Stimulated activated CD4-positive, alpha-beta T cell treated with anti-CD3 and anti-CD28 coated beads, TNF-alpha, amount 100 ng/mL, for 24 hours (primary cell): ENCODE measurements around the gene BMI1.
"Not testable (repeated sequence)": the region's sequence is repeated elsewhere in the genome, so short reads cannot be mapped to it uniquely, and the experiment has no call there.

Source experiments
- DNase-seq, 3 experiments: peaks; one replicate each; pipeline ENCODE4 v3.0.0-alpha.2; 2020; ENCODE audit warnings: low read depth in 3 of 3

The BMI1 gene

DNA sequence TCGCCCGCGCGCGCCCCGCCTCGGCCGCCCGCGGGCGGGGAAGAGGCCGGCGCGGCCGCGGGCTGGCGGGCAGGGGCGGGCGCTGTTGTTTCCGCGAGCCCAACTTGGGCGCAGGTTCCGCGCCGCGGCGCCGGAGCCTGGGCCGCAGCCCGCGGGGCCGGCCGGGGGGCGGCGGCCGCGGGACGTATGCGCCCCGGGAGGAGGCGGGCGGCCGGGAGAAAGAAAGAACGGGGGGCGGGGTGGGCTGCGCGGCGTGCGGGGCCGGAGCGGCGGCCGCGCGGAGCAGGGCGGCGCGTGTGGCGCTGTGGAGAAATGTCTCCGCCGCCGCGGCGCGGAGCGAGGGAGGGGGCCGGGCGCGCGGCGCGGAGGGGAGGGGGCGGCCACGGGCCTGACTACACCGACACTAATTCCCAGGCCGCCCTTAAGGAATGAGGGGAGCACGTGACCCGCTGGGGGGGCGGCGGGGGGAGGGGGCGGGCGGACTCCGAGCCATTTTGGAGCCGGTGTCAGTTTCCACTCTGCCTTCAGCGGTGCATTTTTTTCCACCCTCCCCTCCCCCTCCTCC lies at the start of gene BMI1:
Gene BMI1, plus strand, starts transcription at position 509 of the 565 bp plus-strand sequence. CDS start 5,351 bp downstream, outside the sequence.
- DNase-seq = peak in 2 of 3 experiments; percentile 55 to 64

DNA sequence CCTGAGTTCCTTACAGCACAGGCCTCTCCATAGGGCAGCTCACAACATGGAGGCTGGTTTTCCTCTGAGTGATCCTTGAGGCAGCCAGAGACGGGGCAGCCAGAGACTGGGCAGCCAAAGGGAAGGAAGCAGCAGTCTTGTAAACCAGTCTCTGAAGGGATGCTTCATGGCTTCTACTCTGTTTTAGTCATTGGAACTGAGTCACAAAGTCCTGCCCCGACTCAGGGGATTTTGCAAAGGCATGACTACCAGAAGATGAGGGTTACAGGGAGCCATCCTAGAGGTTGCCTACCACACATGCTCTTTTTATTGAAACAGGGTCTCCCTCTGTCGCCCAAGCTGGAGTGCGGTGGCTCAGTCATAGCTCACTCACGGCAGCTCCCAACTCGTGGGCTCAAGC lies 49.1 kb upstream of the BMI1 start:
- DNase-seq = no peak

DNA sequence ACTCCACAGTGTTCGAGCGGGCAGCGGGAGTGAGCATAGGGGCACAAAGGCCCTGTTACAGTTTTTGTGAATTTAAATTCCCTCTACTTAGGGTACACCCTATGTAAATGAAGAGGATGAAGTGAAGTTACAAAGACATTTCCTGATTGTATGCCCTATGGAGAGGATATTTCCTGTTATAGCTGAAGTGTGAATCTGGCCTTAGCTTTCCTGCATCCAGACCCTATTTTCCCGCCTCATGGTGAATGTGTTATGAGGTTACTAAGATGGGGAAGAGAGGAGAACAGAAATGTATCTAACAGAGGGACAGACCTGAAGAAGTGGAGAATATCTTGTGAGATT lies 42.5 kb upstream of the BMI1 start:
- DNase-seq = no peak

DNA sequence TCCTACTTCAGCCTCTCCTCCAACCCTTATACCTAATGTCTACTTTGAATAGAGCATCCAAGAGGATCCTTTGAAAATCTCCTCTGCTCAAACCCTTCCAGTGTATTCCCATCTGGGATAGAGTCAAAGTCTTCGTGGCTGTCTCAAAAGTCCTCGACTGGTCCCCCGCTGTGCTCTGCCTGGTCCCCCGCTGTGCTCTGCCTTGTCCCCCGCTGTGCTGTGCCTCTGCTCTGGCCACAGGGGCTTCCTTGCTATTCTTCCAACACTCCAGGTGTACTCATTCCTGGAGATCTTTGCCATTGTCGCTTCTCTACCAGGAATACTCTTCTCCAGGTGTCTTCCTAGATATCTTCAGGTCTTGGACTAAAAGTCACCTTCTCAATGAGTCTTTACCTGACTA lies 40.8 kb upstream of the BMI1 start:
- DNase-seq = no peak

DNA sequence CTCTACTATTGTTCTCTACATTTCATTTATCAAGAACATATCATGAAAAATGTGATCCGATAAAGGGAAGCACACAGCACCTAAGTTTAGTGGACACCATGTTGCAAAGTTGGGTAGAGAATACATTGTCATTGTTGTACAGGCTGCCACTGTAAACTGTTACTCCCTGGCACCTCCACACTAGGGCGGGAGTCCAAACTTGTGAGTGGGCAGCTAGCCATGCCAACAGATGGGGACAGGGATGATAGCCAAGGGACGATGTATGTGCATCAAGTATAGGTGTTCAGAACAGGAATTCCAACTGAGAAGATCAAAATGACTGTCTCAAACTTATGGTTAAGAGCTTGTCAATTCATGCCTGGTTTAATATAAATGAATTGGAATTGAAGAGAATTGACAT lies 35.8 kb upstream of the BMI1 start:
- DNase-seq = no peak

DNA sequence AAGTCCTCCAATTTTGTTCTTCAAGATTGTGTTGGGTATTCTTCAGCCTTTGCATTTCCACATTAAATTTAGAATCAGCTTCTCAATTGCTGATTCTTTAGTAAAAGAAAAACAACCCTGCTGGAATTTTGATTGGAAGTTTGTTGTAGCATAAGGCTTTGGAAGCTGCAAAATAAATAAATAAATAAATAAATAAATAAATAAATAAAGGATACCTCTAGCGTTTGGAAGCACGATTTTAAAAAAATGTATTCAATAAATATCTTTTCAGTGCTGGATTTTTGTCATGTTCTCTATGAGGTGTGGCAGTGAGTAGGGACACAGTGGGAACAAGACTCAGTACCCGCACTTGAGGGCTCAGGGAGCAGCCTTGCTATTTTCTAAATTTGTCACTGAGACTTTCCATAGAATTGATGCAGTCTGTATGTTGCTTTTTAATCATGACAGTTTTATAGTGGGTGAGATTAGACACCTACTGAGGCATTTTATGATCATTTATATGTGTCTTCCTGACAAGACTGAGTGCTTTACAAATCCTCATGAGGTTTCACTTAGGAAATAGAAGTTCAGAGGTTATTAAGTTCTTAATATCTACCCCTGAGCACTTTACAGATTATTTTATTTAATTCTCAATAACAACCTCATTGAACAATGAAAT lies 27.0 kb upstream of the BMI1 start:
- no peak for DNase-seq

DNA sequence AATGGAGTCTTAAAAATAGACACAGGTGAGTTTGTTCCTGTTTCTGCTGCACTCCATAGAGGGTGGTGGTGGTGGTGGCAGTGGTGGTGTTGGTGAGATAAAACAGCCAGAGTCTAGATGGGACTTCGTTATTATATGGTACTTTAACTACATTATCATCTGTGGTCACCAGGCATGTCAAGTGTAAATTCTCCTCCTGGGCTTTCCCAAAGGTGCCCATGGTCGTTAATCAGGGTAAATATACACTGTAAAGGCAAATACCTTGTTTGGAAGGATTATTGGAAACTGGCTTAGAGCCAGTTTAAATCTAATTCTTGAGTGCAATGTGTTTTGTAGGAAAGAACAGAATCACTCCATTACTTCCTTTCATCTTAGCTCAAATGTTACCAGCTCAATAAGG lies 26.2 kb upstream of the BMI1 start:
- no peak for DNase-seq

DNA sequence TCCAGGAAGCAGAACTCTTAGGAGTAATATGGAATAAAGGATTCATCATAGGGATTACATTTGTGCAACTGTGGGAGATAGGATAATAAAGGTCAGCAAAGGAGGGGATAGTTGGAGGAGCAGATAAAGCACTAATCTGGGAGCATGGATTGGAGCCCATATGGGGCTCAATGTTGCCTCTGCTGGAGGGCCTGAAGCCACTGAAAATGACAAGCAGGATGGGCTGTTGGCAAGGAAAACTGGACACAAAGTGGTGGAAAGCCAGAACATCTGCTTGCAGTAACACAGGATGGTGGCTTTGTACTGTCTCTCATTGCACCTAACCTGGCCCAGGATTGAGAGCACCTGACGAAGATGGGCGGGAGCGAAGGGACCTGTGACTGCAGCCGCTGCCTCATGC lies 19.7 kb upstream of the BMI1 start:
- no peak for DNase-seq

DNA sequence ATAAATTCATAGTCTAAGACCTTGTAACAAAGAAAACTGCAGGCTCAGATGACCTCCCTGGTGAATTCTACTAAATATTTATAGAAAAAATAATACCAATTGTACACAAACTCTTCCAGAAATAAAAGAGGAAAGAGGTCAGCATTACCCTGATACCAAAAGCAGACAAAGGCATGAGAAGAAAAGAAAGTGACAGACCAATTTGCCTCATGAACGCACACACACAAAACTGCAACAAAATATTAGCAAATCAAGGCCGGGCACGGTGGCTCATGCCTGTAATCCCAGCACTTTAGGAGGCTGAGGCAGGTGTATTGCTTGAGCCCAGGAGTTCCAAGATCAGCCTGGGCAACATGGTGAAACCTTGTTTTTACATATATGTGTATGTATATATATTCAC lies 17.4 kb upstream of the BMI1 start:
- DNase-seq = no peak

DNA sequence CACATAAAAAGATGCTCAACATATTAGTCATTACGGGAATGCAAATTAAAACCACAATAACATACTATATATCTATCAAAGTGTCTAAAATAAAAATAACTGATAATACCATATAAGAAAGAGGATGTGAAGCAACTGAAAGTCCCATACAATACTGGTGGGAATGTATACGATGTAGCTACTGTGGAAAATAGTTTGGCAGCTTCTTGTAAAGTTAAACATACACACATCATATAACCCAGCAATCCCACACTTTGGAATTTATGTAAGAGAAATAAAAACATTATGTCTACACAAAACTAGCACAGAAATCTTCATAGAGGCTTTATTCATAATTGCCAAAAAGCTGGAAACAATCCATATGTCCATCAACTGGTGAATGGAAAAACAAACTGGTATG lies 15.2 kb upstream of the BMI1 start:
- DNase-seq = no peak

DNA sequence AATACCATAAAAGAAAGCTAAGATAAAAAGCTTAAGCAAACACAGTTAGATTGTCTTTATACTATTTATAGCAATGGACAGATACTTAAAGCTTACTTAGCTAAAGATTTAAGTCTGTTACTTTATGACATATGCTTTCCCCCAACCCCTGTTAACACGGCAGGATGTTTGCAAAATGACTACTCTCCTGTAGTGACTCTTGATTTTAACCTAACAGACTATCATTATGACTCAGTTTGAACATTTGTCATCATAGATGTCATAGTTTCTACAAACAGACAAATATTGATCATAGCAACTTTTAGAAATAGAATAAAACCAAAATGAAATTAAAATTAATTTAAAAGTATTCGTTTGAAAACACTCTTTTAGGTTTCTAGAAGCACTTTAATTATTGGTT lies 12.5 kb upstream of the BMI1 start:
- DNase-seq = peak in 1 of 3 experiments; percentile 26

DNA sequence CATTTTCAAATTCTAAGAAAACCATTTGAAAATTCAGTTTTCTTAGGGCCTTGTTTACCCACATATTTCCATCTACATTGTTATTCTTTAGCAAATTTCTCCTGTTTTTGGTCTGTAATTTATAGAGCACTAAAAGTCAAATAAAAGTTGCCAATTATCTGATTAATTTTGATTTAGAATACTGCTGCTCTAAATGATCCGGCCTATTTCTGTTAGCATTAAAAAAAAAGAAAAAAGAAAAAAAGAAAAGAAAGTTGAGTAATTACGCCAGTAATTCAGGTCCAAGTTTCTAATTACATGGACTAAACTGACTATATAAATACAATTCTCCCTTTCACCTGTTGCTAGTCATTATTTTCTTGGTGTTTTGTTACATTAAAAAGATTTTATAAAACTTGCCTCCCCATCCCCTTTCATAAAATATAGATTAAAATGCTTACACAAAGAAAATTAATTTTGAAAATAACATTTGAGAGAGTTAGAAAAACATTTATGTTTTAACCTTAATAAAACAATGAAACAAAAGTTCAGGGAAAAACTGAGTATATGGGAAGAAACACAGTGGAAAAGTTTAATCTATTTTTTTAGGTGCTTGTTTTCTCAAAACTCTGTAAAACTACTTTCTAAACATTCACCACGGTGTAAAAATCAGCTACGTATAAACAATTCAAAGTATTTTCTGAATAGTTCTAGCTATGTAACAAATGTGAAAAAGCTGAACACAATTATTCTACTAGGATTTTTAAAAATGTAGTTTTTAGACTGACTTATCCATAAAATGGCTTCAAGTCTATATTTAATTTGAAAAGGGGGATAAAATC lies 11.5 kb upstream of the BMI1 start:
- no peak for DNase-seq

DNA sequence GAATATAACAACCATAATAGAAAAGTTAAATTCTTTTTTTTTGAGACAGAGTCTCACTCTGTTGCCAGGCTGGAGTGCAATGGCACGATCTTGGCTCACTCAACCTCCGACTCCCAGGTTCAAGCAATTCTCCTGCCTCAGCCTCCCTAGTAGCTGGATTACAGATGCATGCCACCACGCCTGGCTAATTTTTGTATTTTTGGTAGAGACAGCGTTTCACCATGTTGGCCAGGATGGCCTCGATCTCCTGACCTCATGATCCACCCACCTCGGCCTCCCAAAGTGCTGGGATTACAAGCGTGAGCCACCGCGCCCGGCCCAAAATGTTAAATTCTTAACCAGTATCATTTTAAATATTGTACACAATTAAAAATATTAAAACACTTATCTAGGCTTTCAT lies 10.9 kb upstream of the BMI1 start:
- DNase-seq = not testable (repeated sequence)

DNA sequence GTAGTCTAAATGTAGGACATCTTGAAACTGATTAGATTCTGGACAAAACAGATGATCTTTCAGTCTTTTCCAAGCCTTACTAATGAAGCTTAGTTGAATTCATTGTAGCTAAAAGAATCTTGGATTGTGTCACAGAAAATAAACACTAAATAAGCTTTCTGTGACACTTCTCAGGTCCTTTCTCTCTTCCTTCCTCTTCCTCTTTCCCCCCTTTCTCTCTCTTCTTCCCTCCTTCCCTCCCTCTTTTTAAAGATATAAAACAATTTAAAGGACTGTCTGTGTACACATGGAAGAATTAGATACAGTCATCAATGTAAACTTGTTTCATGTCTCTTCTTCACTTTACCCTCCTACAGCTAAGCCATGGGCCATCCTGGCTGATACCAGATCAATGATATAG lies 10.0 kb upstream of the BMI1 start:
- DNase-seq = no peak

DNA sequence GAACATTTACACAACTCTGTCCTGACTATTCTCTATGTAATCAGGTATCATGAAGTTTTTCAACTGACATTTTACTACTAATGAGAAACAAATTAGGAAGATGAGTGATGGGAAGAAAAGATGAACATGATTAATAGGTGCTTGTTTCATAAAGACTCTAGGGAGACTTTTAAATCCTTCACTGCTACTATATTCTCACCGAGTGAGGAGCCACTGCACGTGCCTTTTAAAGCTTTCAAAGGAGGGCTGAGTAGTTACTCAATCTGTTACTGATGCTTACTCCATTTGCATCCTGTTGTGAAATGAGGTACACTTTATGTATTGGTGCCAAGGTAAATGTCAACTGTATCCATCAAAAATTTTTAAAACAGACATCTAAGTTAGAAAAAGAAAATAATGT lies 6.0 kb upstream of the BMI1 start:
- no peak for DNase-seq

DNA sequence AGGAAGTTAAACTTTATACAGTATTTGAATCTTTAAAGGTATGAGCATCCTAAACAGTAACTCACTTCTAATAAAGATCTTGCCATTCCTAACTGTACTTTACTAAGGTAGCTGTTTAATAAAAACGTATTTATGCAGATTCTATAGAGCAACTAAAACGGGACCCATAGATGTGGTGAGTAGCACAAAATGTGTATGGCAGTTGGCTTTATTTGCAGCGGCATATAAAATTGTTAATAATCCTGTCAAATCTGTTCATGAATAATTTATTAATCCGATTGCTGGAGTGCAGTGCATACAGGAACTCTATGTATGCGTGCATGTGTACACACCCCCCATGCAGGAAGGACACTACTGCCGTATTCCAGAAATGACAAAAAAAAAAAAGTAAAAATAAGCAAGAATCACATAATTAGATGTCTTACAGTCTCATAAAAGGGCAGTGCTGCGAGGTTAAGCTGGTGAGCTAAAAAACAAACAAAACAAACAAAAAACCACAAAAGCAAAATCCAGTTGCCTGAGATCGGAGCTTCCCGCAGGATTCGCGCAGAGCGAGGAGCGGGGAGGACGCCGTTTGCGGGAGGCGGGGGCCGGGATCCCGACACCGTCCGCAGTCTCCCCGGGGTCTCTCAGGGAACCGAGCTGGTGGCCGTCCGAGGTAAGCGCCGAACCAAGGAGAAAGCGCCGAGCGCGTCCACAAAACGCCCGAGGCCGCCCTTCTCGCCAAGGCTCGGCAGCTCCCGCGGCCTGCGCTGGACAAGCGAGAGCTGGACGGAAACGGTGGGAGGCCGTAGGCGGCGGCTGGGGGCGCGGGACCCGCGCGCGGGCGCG lies 5.2 kb upstream of the BMI1 start:
- DNase-seq = no peak

DNA sequence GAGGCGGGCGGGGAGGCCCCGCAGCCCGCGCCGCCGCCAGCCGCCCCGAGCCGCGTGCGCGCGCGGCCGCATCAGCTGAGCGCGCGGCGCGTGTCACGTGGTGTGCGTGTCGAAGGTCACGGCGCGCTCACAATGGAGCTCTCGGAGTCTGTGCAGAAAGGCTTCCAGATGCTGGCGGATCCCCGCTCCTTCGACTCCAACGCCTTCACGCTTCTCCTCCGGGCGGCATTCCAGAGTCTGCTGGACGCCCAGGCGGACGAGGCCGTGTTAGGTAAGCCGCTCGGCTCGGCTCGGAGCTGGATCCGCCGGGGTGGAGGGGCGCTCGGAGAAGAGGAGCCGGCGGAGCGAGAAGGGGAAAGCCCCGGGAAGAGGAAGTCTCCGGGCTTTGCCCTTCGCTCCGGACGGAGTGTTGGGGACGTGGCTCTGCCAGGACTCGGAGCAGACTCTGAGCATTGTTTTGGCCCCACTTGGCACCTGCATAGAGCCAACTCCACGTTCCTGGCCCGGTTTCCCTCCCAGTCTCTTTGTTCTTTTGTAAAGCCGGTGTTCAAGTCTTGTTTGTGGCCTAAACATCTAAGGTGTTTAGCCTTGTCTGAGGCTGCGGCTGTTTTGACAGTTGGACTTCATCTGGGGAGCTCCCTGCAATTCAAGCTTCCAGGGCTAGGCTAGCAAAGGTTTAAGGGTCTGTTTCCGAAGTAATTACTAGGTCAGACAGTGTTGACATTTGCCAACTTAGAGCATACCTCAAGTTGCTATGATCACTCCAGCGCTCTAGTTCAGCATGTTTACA lies 4.4 kb upstream of the BMI1 start, which contains the start of gene COMMD3:
Gene COMMD3, plus strand, starts transcription at position 103 of the 790 bp plus-strand sequence. Its CDS starts 30 bp downstream, at position 133.
- DNase-seq = peak in 2 of 3 experiments; percentile 64 to 76

DNA sequence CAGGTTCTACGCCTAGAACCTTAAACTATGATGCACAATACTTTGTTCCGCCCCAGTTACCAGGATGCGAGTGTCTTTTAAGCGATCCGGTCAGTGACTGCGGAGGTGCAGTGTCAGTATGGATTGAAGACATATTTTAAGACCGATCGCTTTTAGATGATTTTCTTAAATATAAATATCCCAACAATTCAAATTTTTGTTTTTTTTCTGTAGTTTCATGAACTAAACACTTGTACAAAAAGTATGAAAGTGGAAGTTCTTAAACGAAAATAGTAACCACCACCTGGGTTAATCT lies 3.9 kb upstream of the BMI1 start:
- no peak for DNase-seq

DNA sequence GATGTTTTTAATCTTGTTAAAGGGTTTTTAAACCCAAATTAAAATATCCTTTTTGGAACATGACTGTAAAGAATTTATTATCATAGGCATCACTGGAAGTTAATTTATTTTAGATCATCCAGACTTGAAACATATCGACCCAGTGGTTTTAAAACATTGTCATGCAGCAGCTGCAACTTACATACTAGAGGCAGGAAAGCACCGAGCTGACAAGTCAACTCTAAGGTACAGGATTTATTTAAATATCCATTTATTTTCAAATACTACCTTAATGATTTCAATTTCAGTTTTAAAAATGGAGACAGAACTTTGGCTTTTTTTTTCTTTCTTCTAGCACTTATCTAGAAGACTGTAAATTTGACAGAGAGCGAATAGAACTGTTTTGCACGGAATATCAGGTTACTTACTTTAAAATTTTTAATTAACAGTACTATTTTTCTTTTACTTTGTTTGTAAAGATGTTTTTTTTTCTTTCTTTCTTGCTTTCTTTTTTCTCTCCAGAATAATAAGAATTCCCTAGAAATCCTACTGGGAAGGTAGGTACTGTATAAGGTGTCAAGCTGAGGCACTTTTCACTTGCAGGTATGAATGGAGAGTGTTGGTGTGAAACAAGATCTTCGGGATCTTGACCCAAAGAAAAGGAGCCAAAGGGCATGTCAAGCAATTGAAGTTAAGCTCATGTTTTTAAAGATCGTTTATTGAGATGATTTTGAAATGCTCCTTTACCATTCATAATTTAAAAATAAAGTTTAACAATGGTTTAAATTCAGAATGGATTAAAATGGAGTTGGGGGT lies 2.9 kb upstream of the BMI1 start:
- DNase-seq = no peak

DNA sequence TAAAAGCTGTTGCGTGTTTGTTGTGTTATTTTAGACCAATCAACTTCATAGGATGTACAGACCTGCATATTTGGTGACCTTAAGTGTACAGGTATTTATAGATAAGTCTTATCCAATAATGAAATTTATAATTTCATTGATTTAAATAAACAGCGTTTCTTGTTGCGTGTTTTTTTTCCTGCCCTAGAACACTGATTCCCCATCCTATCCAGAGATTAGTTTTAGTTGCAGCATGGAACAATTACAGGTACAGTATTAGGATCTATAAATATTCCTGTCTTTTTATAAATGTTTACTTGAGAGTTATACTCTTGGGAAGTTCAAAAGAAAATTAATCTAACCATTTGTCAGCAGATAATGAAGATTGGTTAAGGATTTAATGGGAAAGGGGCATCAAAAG lies 2.1 kb upstream of the BMI1 start:
- no peak for DNase-seq

DNA sequence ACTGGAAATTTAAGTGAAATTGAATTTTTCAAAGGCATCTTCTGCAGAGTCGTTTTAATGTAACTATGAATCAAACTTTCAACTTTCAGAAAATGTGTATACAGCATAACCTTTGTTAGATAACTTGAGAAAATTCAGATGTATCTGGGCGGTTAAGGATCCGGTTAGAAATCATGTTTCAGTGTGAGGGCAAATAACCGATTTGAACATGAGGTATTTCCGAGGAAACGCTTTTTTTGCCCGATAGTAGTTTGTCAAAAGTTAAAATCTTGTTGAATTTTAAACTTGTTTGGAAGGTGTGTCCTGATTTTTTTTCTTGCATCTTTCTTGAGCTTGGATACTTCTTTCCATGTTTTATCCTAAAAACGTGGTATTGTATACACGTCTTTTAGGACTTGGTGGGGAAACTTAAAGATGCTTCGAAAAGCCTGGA lies 1.3 kb upstream of the BMI1 start:
- no peak for DNase-seq
